ENCODE results near the gene TSACC.

- TF ChIP-seq SNAI2 (CRISPR knock-in tag; IDR thresholded peaks at IDR 0.05), result no peak
- no peak for TF ChIP-seq BACH2 (CRISPR knock-in tag; IDR thresholded peaks at IDR 0.05; ENCODE audit: borderline replicate concordance)
These were observed 33.9 kb downstream of the TSACC start for GRCh38 chr1:156372265-156372586.
